Neural cell (in vitro differentiated cells): ENCODE results near the gene CENPA. TPM values are rescaled to one million over a fixed set of nuclear protein-coding genes. Genes with fewer than 3 reads are reported as not detected.
"Not testable (repeated sequence)": the region's sequence is repeated elsewhere in the genome, so short reads cannot be mapped to it uniquely, and the experiment has no call there.

Source experiments
- H2AFZ ChIP-seq: fragments of 200-600, 300-800 bp; sonication (generic), shearing (Covaris generic); 2 replicates; pipeline ENCODE4 v1.6.0; 2014; ENCODE audit warnings: low read depth, mild to moderate bottlenecking, antibody characterized with exemption, low read length, moderate library complexity
- H3F3A ChIP-seq: fragments of 200-600 bp; shearing (Covaris generic); 2 replicates; pipeline ENCODE4 v1.6.1; 2016; ENCODE audit warnings: mild to moderate bottlenecking, moderate library complexity, mixed read lengths, antibody characterized with exemption, low read length; ENCODE audit not compliant: insufficient read depth, poor library complexity, severe bottlenecking
- H3K27ac ChIP-seq: fragments of 200-600, 300-800 bp; sonication (generic), shearing (Covaris generic); 2 replicates; pipeline ENCODE4 v1.5.1; 2014; ENCODE audit warnings: mild to moderate bottlenecking, low read length, moderate library complexity
- H3K27me3 ChIP-seq: fragments of 300-800, 200-600 bp; sonication (generic), shearing (Covaris generic); 2 replicates; pipeline ENCODE4 v1.6.0; 2014; ENCODE audit warnings: mild to moderate bottlenecking, low read depth, low read length, moderate library complexity; ENCODE audit not compliant: insufficient read depth
- H3K36me3 ChIP-seq: fragments of 300-800, 200-600 bp; sonication (generic), shearing (Covaris generic); 2 replicates; pipeline ENCODE4 v1.5.1; 2014; ENCODE audit warnings: mild to moderate bottlenecking, antibody characterized with exemption, low read length, moderate library complexity; ENCODE audit not compliant: insufficient read depth
- H3K4me2 ChIP-seq: fragments of 300-800, 200-600 bp; sonication (generic), shearing (Covaris generic); 2 replicates; pipeline ENCODE4 v1.6.0; 2014; ENCODE audit warnings: mild to moderate bottlenecking, low read length
- H3K4me3 ChIP-seq: fragments of 300-800, 200-600 bp; sonication (generic), shearing (Covaris generic); 2 replicates; pipeline ENCODE4 v1.5.1; 2014; ENCODE audit warnings: mild to moderate bottlenecking, low read length, moderate library complexity
- H3K79me2 ChIP-seq: fragments of 200-600 bp; shearing (Covaris generic); replicated peaks from 2 replicates; pipeline ENCODE4 v1.6.0; 2014; ENCODE audit warnings: mild to moderate bottlenecking, low read length, moderate library complexity; ENCODE audit not compliant: insufficient read depth
- H3K9ac ChIP-seq: fragments of 300-800, 200-600 bp; sonication (generic), shearing (Covaris generic); 2 replicates; pipeline ENCODE4 v1.6.1; 2016; ENCODE audit warnings: mild to moderate bottlenecking, low read length, mixed read lengths
- H3K9me2 ChIP-seq: fragments of 200-600 bp; shearing (Covaris generic); 2 replicates; pipeline ENCODE4 v1.6.1; 2016; ENCODE audit warnings: mild to moderate bottlenecking, low read length, mixed read lengths; ENCODE audit not compliant: insufficient read depth
- H3K9me3 ChIP-seq: fragments of 200-600, 300-800 bp; sonication (generic), shearing (Covaris generic); 2 replicates; pipeline ENCODE4 v1.6.1; 2016; ENCODE audit warnings: mild to moderate bottlenecking, mixed run types, low read length, moderate library complexity, mixed read lengths
- H4K20me1 ChIP-seq: fragments of 200-600 bp; shearing (Covaris generic); 2 replicates; pipeline ENCODE4 v1.6.1; 2016; ENCODE audit warnings: mild to moderate bottlenecking, mixed run types; ENCODE audit not compliant: insufficient read depth
- CTCF ChIP-seq: fragments of 450-650 bp; IDR thresholded peaks from 2 replicates; pipeline ENCODE4 v1.5.1; 2014; ENCODE audit warnings: antibody characterized with exemption, mild to moderate bottlenecking, moderate library complexity; ENCODE audit not compliant: poor library complexity, severe bottlenecking
- EZH2 ChIP-seq: fragments of 200-600, 300-800 bp; shearing (Covaris generic), sonication (generic); IDR thresholded peaks from 2 replicates; pipeline ENCODE4 v1.6.1; 2014; ENCODE audit warnings: antibody characterized with exemption, low read length, borderline replicate concordance, mild to moderate bottlenecking; ENCODE audit not compliant: insufficient read depth, poor library complexity, severe bottlenecking
- MXI1 ChIP-seq: fragments of 450-650 bp; conservative IDR thresholded peaks from 2 replicates; pipeline ENCODE4 v1.6.1; 2014; ENCODE audit warnings: antibody characterized with exemption, mild to moderate bottlenecking; ENCODE audit not compliant: poor library complexity, severe bottlenecking
- POLR2AphosphoS5 ChIP-seq: IDR thresholded peaks from 2 replicates; pipeline ENCODE4 v1.6.1; 2012
- RAD21 ChIP-seq: fragments of 450-650 bp; conservative IDR thresholded peaks from 2 replicates; pipeline ENCODE4 v1.6.1; 2014; ENCODE audit warnings: antibody characterized with exemption, mild to moderate bottlenecking, moderate library complexity
- REST ChIP-seq: IDR thresholded peaks from 2 replicates; pipeline ENCODE4 v1.6.1; 2012; ENCODE audit warnings: borderline replicate concordance
- SMC3 ChIP-seq: fragments of 450-650 bp; conservative IDR thresholded peaks from 2 replicates; pipeline ENCODE4 v1.6.1; 2014; ENCODE audit warnings: antibody characterized with exemption, mild to moderate bottlenecking, moderate library complexity; ENCODE audit not compliant: poor library complexity
- TAF1 ChIP-seq: IDR thresholded peaks from 2 replicates; pipeline ENCODE4 v1.6.1; 2012; ENCODE audit warnings: low read depth
- polyA plus RNA-seq: library from polyadenylated mRNA; depleted of rRNA; stranded (reverse); fragments of >200 nt; gene quantifications from 2 replicates; pipeline ENCODE4 v1.2.3, GENCODE V29; 2014

Gene CENPA
- polyA plus RNA-seq, 1 donor from 2014 or later, result 0.54 TPM

- H3K9ac ChIP-seq, result no peak overlapping the region
- no peak overlapping the region for H3K4me3 ChIP-seq
- no peak overlapping the region for H3K27ac ChIP-seq
- no peaks in the 10 kb centered on the region for H3K9me3 ChIP-seq
- no peaks in the 10 kb centered on the region for H3F3A ChIP-seq
- H3K9me2 ChIP-seq, result no peaks in the 10 kb centered on the region
- TF ChIP-seq RAD21 (no peak), SMC3 (no peak)
- H3K36me3 ChIP-seq, result no peaks in the 10 kb centered on the region
- no peaks in the 10 kb centered on the region for H3K27me3 ChIP-seq
- no peaks in the 10 kb centered on the region for H3K79me2 ChIP-seq
- no peak overlapping the region for H2AFZ ChIP-seq
- H3K4me2 ChIP-seq, result no peak overlapping the region
- H4K20me1 ChIP-seq, result no peaks in the 10 kb centered on the region
Measured at GRCh38 chr2:26811791-26812694, 26.2 kb downstream of the CENPA start.

- Histone ChIP-seq H3K27ac (no peak overlapping the region), H3F3A (no peaks in the 10 kb centered on the region), H3K4me3 (no peak overlapping the region), H3K27me3 (no peaks in the 10 kb centered on the region), H2AFZ (no peak overlapping the region), H3K4me2 (no peak overlapping the region), H3K9me3 (no peaks in the 10 kb centered on the region), H3K79me2 (no peaks in the 10 kb centered on the region), H3K36me3 (no peaks in the 10 kb centered on the region), H3K9ac (no peak overlapping the region), H3K9me2 (no peaks in the 10 kb centered on the region), H4K20me1 (no peaks in the 10 kb centered on the region)
- no peak for TF ChIP-seq REST
Measured at GRCh38 chr2:26812731-26813130, 26.9 kb downstream of the CENPA start.

- H3K27ac ChIP-seq, H3K9ac ChIP-seq, H3F3A ChIP-seq, H3K4me2 ChIP-seq, H3K27me3 ChIP-seq, H2AFZ ChIP-seq, H4K20me1 ChIP-seq, H3K4me3 ChIP-seq, H3K9me2 ChIP-seq, H3K79me2 ChIP-seq, H3K9me3 ChIP-seq, H3K36me3 ChIP-seq: not testable (repeated sequence)
Measured at GRCh38 chr2:26814072-26814765, 28.4 kb downstream of the CENPA start.

- H3K27me3 ChIP-seq, result no peaks in the 10 kb centered on the region
- no peaks in the 10 kb centered on the region for H3K9me3 ChIP-seq
- H3F3A ChIP-seq, result no peaks in the 10 kb centered on the region
- H3K9ac ChIP-seq, result no peak overlapping the region
- H3K4me2 ChIP-seq, result no peak overlapping the region
- no peak overlapping the region for H2AFZ ChIP-seq
- no peaks in the 10 kb centered on the region for H3K9me2 ChIP-seq
- TF ChIP-seq RAD21 (no peak), POLR2AphosphoS5 (no peak), TAF1 (no peak), CTCF (no peak), SMC3 (no peak), EZH2 (no peak), MXI1 (no peak)
- no peaks in the 10 kb centered on the region for H3K36me3 ChIP-seq
- H3K79me2 ChIP-seq, result no peaks in the 10 kb centered on the region
- no peak overlapping the region for H3K4me3 ChIP-seq
- no peak overlapping the region for H3K27ac ChIP-seq
- H4K20me1 ChIP-seq, result no peaks in the 10 kb centered on the region
Measured at GRCh38 chr2:26816893-26817292, 31.0 kb downstream of the CENPA start.
